ENCODE data around the gene EFNA1. TPM values are rescaled to one million over a fixed set of nuclear protein-coding genes. Genes with fewer than 3 reads are reported as not detected.

The EFNA1 gene
- total RNA-seq, 1 experiment from 2014 or later = 6.5 TPM

DNA sequence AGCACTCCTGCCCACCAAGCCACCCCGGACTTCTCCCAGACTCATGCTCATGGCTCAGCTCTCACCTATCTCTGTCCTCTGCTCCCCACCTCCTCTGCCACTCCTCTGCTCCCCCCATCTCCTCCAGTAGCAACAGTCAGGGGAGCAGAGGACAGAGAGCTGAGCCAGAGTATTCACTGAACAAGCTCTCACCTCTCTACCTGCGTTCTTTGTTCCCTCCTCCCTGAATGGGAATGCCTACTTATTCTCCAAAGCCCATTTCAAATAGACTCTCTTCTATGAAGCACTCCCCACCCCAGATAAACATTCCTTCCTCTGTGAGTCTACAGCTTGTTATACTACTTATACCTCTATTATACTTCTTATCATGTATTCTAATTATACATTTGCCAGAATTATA lies 6.4 kb upstream of the EFNA1 start (continued):
- TF ChIP-seq, protein P1, sequence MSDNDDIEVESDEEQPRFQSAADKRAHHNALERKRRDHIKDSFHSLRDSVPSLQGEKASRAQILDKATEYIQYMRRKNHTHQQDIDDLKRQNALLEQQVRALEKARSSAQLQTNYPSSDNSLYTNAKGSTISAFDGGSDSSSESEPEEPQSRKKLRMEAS (CRISPR knock-in tag; IDR thresholded peaks at IDR 0.05) = no peak
- TF ChIP-seq, protein P2, sequence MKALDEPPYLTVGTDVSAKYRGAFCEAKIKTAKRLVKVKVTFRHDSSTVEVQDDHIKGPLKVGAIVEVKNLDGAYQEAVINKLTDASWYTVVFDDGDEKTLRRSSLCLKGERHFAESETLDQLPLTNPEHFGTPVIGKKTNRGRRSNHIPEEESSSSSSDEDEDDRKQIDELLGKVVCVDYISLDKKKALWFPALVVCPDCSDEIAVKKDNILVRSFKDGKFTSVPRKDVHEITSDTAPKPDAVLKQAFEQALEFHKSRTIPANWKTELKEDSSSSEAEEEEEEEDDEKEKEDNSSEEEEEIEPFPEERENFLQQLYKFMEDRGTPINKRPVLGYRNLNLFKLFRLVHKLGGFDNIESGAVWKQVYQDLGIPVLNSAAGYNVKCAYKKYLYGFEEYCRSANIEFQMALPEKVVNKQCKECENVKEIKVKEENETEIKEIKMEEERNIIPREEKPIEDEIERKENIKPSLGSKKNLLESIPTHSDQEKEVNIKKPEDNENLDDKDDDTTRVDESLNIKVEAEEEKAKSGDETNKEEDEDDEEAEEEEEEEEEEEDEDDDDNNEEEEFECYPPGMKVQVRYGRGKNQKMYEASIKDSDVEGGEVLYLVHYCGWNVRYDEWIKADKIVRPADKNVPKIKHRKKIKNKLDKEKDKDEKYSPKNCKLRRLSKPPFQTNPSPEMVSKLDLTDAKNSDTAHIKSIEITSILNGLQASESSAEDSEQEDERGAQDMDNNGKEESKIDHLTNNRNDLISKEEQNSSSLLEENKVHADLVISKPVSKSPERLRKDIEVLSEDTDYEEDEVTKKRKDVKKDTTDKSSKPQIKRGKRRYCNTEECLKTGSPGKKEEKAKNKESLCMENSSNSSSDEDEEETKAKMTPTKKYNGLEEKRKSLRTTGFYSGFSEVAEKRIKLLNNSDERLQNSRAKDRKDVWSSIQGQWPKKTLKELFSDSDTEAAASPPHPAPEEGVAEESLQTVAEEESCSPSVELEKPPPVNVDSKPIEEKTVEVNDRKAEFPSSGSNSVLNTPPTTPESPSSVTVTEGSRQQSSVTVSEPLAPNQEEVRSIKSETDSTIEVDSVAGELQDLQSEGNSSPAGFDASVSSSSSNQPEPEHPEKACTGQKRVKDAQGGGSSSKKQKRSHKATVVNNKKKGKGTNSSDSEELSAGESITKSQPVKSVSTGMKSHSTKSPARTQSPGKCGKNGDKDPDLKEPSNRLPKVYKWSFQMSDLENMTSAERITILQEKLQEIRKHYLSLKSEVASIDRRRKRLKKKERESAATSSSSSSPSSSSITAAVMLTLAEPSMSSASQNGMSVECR (CRISPR knock-in tag; IDR thresholded peaks at IDR 0.05; ENCODE audit: borderline replicate concordance) = no peak
- TF ChIP-seq, protein P3, sequence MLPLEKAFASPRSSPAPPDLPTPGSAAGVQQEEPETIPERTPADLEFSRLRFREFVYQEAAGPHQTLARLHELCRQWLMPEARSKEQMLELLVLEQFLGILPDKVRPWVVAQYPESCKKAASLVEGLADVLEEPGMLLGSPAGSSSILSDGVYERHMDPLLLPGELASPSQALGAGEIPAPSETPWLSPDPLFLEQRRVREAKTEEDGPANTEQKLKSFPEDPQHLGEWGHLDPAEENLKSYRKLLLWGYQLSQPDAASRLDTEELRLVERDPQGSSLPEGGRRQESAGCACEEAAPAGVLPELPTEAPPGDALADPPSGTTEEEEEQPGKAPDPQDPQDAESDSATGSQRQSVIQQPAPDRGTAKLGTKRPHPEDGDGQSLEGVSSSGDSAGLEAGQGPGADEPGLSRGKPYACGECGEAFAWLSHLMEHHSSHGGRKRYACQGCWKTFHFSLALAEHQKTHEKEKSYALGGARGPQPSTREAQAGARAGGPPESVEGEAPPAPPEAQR (CRISPR knock-in tag; IDR thresholded peaks at IDR 0.05) = no peak
- TF ChIP-seq, protein P4, sequence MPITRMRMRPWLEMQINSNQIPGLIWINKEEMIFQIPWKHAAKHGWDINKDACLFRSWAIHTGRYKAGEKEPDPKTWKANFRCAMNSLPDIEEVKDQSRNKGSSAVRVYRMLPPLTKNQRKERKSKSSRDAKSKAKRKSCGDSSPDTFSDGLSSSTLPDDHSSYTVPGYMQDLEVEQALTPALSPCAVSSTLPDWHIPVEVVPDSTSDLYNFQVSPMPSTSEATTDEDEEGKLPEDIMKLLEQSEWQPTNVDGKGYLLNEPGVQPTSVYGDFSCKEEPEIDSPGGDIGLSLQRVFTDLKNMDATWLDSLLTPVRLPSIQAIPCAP (CRISPR knock-in tag; IDR thresholded peaks at IDR 0.05) = no peak
- TF ChIP-seq ZNF317 (CRISPR knock-in tag; IDR thresholded peaks at IDR 0.05; ENCODE audit: borderline replicate concordance, low read depth) = no peak
- no peak for TF ChIP-seq SOX15 (CRISPR knock-in tag; IDR thresholded peaks at IDR 0.05)
- TF ChIP-seq ZNF423 (CRISPR knock-in tag; IDR thresholded peaks at IDR 0.05) = no peak

DNA sequence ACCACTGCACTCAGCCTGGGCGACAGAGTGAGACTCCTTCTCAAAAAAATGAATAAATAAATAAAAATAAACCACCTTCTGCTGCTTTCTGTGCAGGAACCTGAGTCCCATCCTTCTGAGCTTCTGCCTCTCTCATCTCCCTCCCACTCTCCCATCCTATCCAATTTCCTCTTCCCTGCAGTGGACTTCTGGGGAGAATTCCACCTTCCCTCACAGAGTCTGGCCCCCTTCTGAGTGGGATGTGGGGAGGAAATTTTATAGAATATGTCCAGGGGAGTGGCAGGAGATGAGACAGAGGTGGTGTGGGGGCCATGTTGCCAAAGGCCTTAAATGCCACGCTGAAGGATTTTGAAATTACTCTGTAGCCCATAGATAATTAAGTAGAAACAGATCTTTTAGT lies 5.4 kb upstream of the EFNA1 start:
- Mint-ChIP-seq H3K27ac (no peak overlapping the region), H3K4me1 (peaks cover 22% of the 10 kb centered on the region), H3K4me3 (no peak overlapping the region), H3K27me3 (ENCODE audit: low read depth) (peaks cover 71% of the 10 kb centered on the region), H3K36me3 (no peaks in the 10 kb centered on the region), H3K9me3 (no peaks in the 10 kb centered on the region)
- no peak for ATAC-seq
- ChIA-PET CTCF (interaction anchor here (1.0 to 12.9 kb wide), 4 partner anchors 10 to 45 kb away, joined by 3 to 152 read pairs (median 18); no protein-coding TSS in a partner anchor), POLR2A (no interaction called here)
- DNase-seq (ENCODE audit: low spot score) = no peak
- TF ChIP-seq NFYB (CRISPR knock-in tag; conservative IDR thresholded peaks at IDR 0.05; ENCODE audit: low read depth) (no peak), PRDM15 (CRISPR knock-in tag; IDR thresholded peaks at IDR 0.05) (no peak), CBFB (CRISPR knock-in tag; IDR thresholded peaks at IDR 0.05; ENCODE audit: low read depth) (no peak), GRHL2 (CRISPR knock-in tag; IDR thresholded peaks at IDR 0.05; ENCODE audit: insufficient replicate concordance, severe bottlenecking) (no peak), ZNF512 (CRISPR knock-in tag; IDR thresholded peaks at IDR 0.05; ENCODE audit: borderline replicate concordance) (no peak), TCF7 (CRISPR knock-in tag; IDR thresholded peaks at IDR 0.05; ENCODE audit: low read depth) (no peak), MLX (CRISPR knock-in tag; IDR thresholded peaks at IDR 0.05) (no peak)
- TF ChIP-seq, protein P5, sequence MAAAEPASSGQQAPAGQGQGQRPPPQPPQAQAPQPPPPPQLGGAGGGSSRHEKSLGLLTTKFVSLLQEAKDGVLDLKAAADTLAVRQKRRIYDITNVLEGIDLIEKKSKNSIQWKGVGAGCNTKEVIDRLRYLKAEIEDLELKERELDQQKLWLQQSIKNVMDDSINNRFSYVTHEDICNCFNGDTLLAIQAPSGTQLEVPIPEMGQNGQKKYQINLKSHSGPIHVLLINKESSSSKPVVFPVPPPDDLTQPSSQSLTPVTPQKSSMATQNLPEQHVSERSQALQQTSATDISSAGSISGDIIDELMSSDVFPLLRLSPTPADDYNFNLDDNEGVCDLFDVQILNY (CRISPR knock-in tag; IDR thresholded peaks at IDR 0.05) = no peak

Data from WTC11 (cell line).